HepG2 (cell line): ENCODE measurements around the gene WARS2. TPM values are rescaled to one million over a fixed set of nuclear protein-coding genes. Genes with fewer than 3 reads are reported as not detected.

Source experiments
- ATAC-seq: fragments of 200-7000 bp; cut with Tn5 transposase; 3 replicates; pipeline ENCODE4 v1.9.1; 2020; ENCODE audit warnings: mild to moderate bottlenecking, moderate library complexity
- BruUV-seq: library from RNA; stranded (reverse); fragments of 400-500 nt; replicated peaks from 2 replicates; lab custom pipeline; 2021; lab: Mats Ljungman, UMichigan
- CTCF ChIA-PET: fragments of 300-600 bp; formaldehyde crosslinking; extraction: SDS; loops from one replicate; lab custom pipeline; 2021; ENCODE audit warnings: low total read pairs, inconsistent platforms, low intra/inter-chr PET ratio; lab: Yijun Ruan, JAX
- POLR2A ChIA-PET: fragments of 350-600 bp; sonication (Branson Sonifier 250); formaldehyde crosslinking; loops from one replicate; lab custom pipeline; 2020; ENCODE audit warnings: antibody characterized with exemption, inconsistent platforms; lab: Yijun Ruan, JAX
- DNase-seq: peaks from one replicate; pipeline ENCODE4 v3.0.0-alpha.2; 2015; ENCODE audit warnings: low spot score
- FAIRE-seq: peaks from 3 replicates; lab custom pipeline; 2011; peaks lifted over from hg19 to GRCh38; lab: Jason Lieb, UNC
- H2AFZ ChIP-seq: one replicate; pipeline ENCODE4 v1.6.1; 2011; ENCODE audit warnings: low read length, inconsistent platforms
- H3K27ac ChIP-seq: fragments of 300-600 bp; 3 replicates; pipeline ENCODE4 v1.8.0; 2011; ENCODE audit warnings: mixed run types, mild to moderate bottlenecking, mixed read lengths, low read length, inconsistent platforms; ENCODE audit not compliant: insufficient read depth; ENCODE audit errors: extremely low read length
- H3K27me3 ChIP-seq, 2 experiments: fragments of 200-600 bp in 1 of 2; 2 replicates in 1 of 2; 3 replicates in 1 of 2; pipeline versions ENCODE4 v1.6.0 to v1.8.0; 2011; ENCODE audit warnings: low read length in 2 of 2, mild to moderate bottlenecking in 2 of 2, moderate library complexity in 2 of 2, inconsistent platforms in 1 of 2; ENCODE audit not compliant: insufficient read depth in 2 of 2, control insufficient read depth in 1 of 2
- H3K36me3 ChIP-seq, 2 experiments: fragments of 200-600 bp in 1 of 2; replicated peaks in 1 of 2; 2 replicates in 1 of 2; 3 replicates in 1 of 2; pipeline versions ENCODE4 v1.5.1 to v1.8.0; 2011; ENCODE audit warnings: low read length in 2 of 2, inconsistent platforms in 1 of 2; ENCODE audit not compliant: insufficient read depth in 2 of 2, control insufficient read depth in 1 of 2
- H3K4me1 ChIP-seq: 2 replicates; pipeline ENCODE4 v1.5.1; 2012; ENCODE audit warnings: low read length, inconsistent platforms; ENCODE audit not compliant: insufficient read depth
- H3K4me2 ChIP-seq: 2 replicates; pipeline ENCODE4 v1.6.0; 2011; ENCODE audit warnings: low read depth, low read length, inconsistent platforms
- H3K4me3 ChIP-seq, 3 experiments: fragments of 200-600 bp in 1 of 3; sonication (generic), shearing (Covaris generic) in 1 of 3; replicated peaks in 1 of 3; 2 replicates each; pipeline ENCODE4 v1.5.1; 2011 to 2016; ENCODE audit warnings: low read length in 3 of 3, inconsistent platforms in 2 of 3, low read depth in 2 of 3, mild to moderate bottlenecking in 2 of 3, control low read depth in 1 of 3, mixed read lengths in 1 of 3; ENCODE audit not compliant: insufficient read depth in 1 of 3
- H3K79me2 ChIP-seq: one replicate; pipeline ENCODE4 v1.6.1; 2011; ENCODE audit warnings: low read length, inconsistent platforms; ENCODE audit not compliant: insufficient read depth
- H3K9ac ChIP-seq: 2 replicates; pipeline ENCODE4 v1.6.0; 2011; ENCODE audit warnings: mild to moderate bottlenecking, low read depth, low read length, inconsistent platforms; ENCODE audit not compliant: insufficient read depth
- H3K9me3 ChIP-seq: 2 replicates; pipeline ENCODE4 v1.5.1; 2012; ENCODE audit warnings: mild to moderate bottlenecking, low read length
- H4K20me1 ChIP-seq: 2 replicates; pipeline ENCODE4 v1.6.0; 2011; ENCODE audit warnings: inconsistent platforms, mild to moderate bottlenecking, low read length, moderate library complexity; ENCODE audit not compliant: insufficient read depth
- MZF1 ChIP-seq: sonication (generic); formaldehyde crosslinking; IDR thresholded peaks from 2 replicates; pipeline ENCODE4 v1.8.1; 2023; ENCODE audit warnings: mild to moderate bottlenecking, missing genetic modification reagents, borderline replicate concordance
- NKX3-1 ChIP-seq: sonication (generic); formaldehyde crosslinking; IDR thresholded peaks from 2 replicates; pipeline ENCODE4 v1.5.0; 2020; ENCODE audit warnings: missing genetic modification reagents
- SMARCE1 ChIP-seq: fragments of 450-650 bp; IDR thresholded peaks from 2 replicates; pipeline ENCODE4 v1.6.1; 2017; ENCODE audit warnings: borderline replicate concordance
- ZNF704 ChIP-seq: sonication (generic); formaldehyde crosslinking; IDR thresholded peaks from 2 replicates; pipeline ENCODE4 v1.8.1; 2023; ENCODE audit warnings: mild to moderate bottlenecking, inconsistent platforms, moderate library complexity, missing genetic modification reagents, borderline replicate concordance
- ZNF800 ChIP-seq: sonication (generic); formaldehyde crosslinking; IDR thresholded peaks from 2 replicates; pipeline ENCODE4 v1.4.0; 2020; ENCODE audit warnings: missing genetic modification reagents
- WGBS: methylation state at CpG from one replicate; pipeline ENCODE4 v1.1.6; 2017; ENCODE audit warnings: low lambda C conversion rate; 5-methylcytosine and 5-hydroxymethylcytosine counted together
- in situ Hi-C: cut with HindIII; loops from 2 replicates; pipeline ENCODE4 v1.10.0; 2017; ENCODE audit warnings: low pct_unique_long_range_greater_than_20kb; ENCODE audit not compliant: extremely low pct_ligation_motif_present
- intact Hi-C: fragments of 100-400 bp; cut with micrococcal nuclease; formaldehyde crosslinking; loops from one replicate; pipeline ENCODE4 v1.10.0; 2022; ENCODE audit not compliant: unreplicated experiment
- polyA plus RNA-seq, 8 experiments: library from polyadenylated mRNA; depleted of rRNA in 3 of 8; stranded (reverse) in 7 of 8; unstranded in 1 of 8; fragments of >200 nt; fragmentation: Illumina TruSeq in 4 of 8; extraction: Trizol in 4 of 8; gene quantifications; 2 replicates each; pipeline versions ENCODE4 v1.2.1 to v1.2.3, GENCODE V29; 2011 to 2016; ENCODE audit warnings: low read depth in 4 of 8, missing spikeins in 1 of 8, mixed read lengths in 1 of 8; ENCODE audit not compliant: insufficient read depth in 1 of 8
- total RNA-seq, 5 experiments: library from RNA; depleted of rRNA; stranded (reverse); fragments of >200 nt; fragmentation: Illumina TruSeq; extraction: Trizol; gene quantifications; 2 replicates each; pipeline ENCODE4 v1.2.3, GENCODE V29; 2016; ENCODE audit warnings: low read depth in 1 of 5
- TF ChIP-seq, protein P1 (sequence below): sonication (generic); formaldehyde crosslinking; IDR thresholded peaks from 2 replicates; pipeline ENCODE4 v1.5.0; 2020; ENCODE audit warnings: missing genetic modification reagents, mild to moderate bottlenecking, borderline replicate concordance
- TF ChIP-seq, protein P2 (sequence below): sonication (generic); formaldehyde crosslinking; IDR thresholded peaks from 2 replicates; pipeline ENCODE4 v1.5.0; 2020; ENCODE audit warnings: mild to moderate bottlenecking, missing genetic modification reagents

WARS2 gene
- total and polyA plus RNA-seq, 2 of the 13 experiments (the other 11 are each of a cell fraction or from before 2014, with no cell fraction given): 12.4 to 18.8 TPM

- no TSS peak for BruUV-seq
- ChIA-PET CTCF (no interaction called here), POLR2A (no interaction called here)
- Histone ChIP-seq H3K27me3 (no peaks in the 10 kb centered on the region), H3K27ac (no peak overlapping the region), H3K79me2 (peaks cover 10% of the 10 kb centered on the region), H3K4me3 (no peak overlapping the region), H3K9ac (no peak overlapping the region), H2AFZ (no peak overlapping the region), H3K4me1 (peaks cover 19% of the 10 kb centered on the region), H3K4me2 (no peak overlapping the region), H4K20me1 (no peaks in the 10 kb centered on the region), H3K36me3 (no peaks in the 10 kb centered on the region; a peak in 1 of 5 replicates), H3K9me3 (no peaks in the 10 kb centered on the region)
- FAIRE-seq: no peak
- DNase-seq: no peak
- in situ Hi-C loops: no loop called here
- TF ChIP-seq ZNF704 (CRISPR knock-in tag): no peak
- ATAC-seq: no peak
- over 99% methylated on average over 6 of the region's 6 CpGs for WGBS
- intact Hi-C loops: loop anchor here (10.0 kb wide), 1 partner anchor 180 kb away; no protein-coding TSS in a partner anchor
Measured at GRCh38 chr1:119144813-119145212, 4.4 kb upstream of the WARS2 start.

GRCh38 chr1:119143706-119144105, 3.3 kb upstream of the WARS2 start:
- H3K27me3 ChIP-seq: no peaks in the 10 kb centered on the region
- H3K9ac ChIP-seq: no peak overlapping the region
- H3K4me1 ChIP-seq: peaks cover 28% of the 10 kb centered on the region
- no peak overlapping the region for H3K27ac ChIP-seq
- WGBS: 97% methylated on average over 1 of the region's 1 CpG
- no peaks in the 10 kb centered on the region; a peak in 1 of 5 replicates for H3K36me3 ChIP-seq
- H3K4me3 ChIP-seq: no peak overlapping the region
- no peak overlapping the region for H3K4me2 ChIP-seq
- no peak for FAIRE-seq
- no TSS peak for BruUV-seq
- H2AFZ ChIP-seq: no peak overlapping the region
- ChIA-PET CTCF (no interaction called here), POLR2A (no interaction called here)
- peaks cover 18% of the 10 kb centered on the region for H3K79me2 ChIP-seq
- no peak for ATAC-seq
- H4K20me1 ChIP-seq: no peaks in the 10 kb centered on the region
- H3K9me3 ChIP-seq: no peaks in the 10 kb centered on the region
- TF ChIP-seq, protein P1, sequence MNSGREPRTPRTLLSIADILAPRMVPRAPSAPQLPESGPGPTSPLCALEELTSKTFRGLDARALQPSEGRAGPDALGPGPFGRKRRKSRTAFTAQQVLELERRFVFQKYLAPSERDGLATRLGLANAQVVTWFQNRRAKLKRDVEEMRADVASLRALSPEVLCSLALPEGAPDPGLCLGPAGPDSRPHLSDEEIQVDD (CRISPR knock-in tag): no peak
- TF ChIP-seq, protein P2, sequence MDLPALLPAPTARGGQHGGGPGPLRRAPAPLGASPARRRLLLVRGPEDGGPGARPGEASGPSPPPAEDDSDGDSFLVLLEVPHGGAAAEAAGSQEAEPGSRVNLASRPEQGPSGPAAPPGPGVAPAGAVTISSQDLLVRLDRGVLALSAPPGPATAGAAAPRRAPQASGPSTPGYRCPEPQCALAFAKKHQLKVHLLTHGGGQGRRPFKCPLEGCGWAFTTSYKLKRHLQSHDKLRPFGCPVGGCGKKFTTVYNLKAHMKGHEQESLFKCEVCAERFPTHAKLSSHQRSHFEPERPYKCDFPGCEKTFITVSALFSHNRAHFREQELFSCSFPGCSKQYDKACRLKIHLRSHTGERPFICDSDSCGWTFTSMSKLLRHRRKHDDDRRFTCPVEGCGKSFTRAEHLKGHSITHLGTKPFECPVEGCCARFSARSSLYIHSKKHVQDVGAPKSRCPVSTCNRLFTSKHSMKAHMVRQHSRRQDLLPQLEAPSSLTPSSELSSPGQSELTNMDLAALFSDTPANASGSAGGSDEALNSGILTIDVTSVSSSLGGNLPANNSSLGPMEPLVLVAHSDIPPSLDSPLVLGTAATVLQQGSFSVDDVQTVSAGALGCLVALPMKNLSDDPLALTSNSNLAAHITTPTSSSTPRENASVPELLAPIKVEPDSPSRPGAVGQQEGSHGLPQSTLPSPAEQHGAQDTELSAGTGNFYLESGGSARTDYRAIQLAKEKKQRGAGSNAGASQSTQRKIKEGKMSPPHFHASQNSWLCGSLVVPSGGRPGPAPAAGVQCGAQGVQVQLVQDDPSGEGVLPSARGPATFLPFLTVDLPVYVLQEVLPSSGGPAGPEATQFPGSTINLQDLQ (CRISPR knock-in tag): no peak
- TF ChIP-seq NKX3-1 (CRISPR knock-in tag) (no peak), ZNF800 (no peak), SMARCE1 (no peak), MZF1 (no peak)
- TF ChIP-seq, all 625 proteins: peak for 0
- DNase-seq: no peak
- intact Hi-C loops (loop anchor here (10.0 kb wide), 1 partner anchor 179 kb away; no protein-coding TSS in a partner anchor), in situ Hi-C loops (no loop called here)
